Measurements from ENCODE around the gene NT5C1A. TPM values are rescaled to one million over a fixed set of nuclear protein-coding genes. Genes with fewer than 3 reads are reported as not detected.
A peak's percentile ranks its signal among the peaks of the same experiment; 100 is the strongest.

Gene NT5C1A
- total and polyA plus RNA-seq, 4 donors, result not detected

- 76 to 84% methylated on average over 12 of the region's 12 CpGs for WGBS, 2 donors
- H3K9me3 ChIP-seq (ENCODE audit: control insufficient read depth in 4 of 4, insufficient read depth in 3 of 4, low read length in 3 of 4), result no peaks in the 10 kb centered on the region
- H3K4me3 ChIP-seq, result no peak overlapping the region
- peaks cover 0 to 3% (median 2%) of the 10 kb centered on the region in 3 donors for H3K27me3 ChIP-seq (ENCODE audit: control insufficient read depth in 3 of 3, insufficient read depth in 3 of 3, low read length in 2 of 3)
- H3K36me3 ChIP-seq (ENCODE audit: control insufficient read depth in 4 of 4, insufficient read depth in 4 of 4, low read length in 4 of 4), result no peaks in the 10 kb centered on the region
- DNase-seq, result peak; percentile 49 to 72 (median 59)
- TF ChIP-seq CTCF (IDR thresholded peaks at IDR 0.05; ENCODE audit: control extremely low read depth, extremely low read depth), result no peak
- H3K27ac ChIP-seq (ENCODE audit: low read depth in 1 of 2, low read length in 1 of 2), result peak overlapping the region; percentile 6 to 42
- peaks cover 0 to 19% (median 3%) of the 10 kb centered on the region in 5 donors for H3K4me1 ChIP-seq (ENCODE audit: control insufficient read depth in 5 of 5, insufficient read depth in 5 of 5, low read length in 5 of 5)
- no peak overlapping the region for H3K9ac ChIP-seq (ENCODE audit: insufficient read depth in 1 of 2, low read length in 2 of 2)
- no peak for ATAC-seq (ENCODE audit: insufficient read depth, low FRiP score)
These were observed 36.6 kb downstream of the NT5C1A start for GRCh38 chr1:39635205-39635870.

GRCh38 chr1:39633422-39633821 is 38.5 kb downstream of the NT5C1A start:
- no peak for ATAC-seq (ENCODE audit: insufficient read depth, low FRiP score)
- H3K27me3 ChIP-seq (ENCODE audit: control insufficient read depth in 3 of 3, insufficient read depth in 3 of 3, low read length in 2 of 3), result peaks cover 0 to 3% (median 0%) of the 10 kb centered on the region in 3 donors

GRCh38 chr1:39632682-39633417 is 39.1 kb downstream of the NT5C1A start:
- peak overlapping the region; percentile 22 to 60 for H3K27ac ChIP-seq (ENCODE audit: low read depth in 1 of 2, low read length in 1 of 2)
- peaks cover 0 to 3% (median 0%) of the 10 kb centered on the region in 3 donors for H3K27me3 ChIP-seq (ENCODE audit: control insufficient read depth in 3 of 3, insufficient read depth in 3 of 3, low read length in 2 of 3)
- peaks cover 0 to 4% (median 0%) of the 10 kb centered on the region in 4 donors for H3K36me3 ChIP-seq (ENCODE audit: control insufficient read depth in 4 of 4, insufficient read depth in 4 of 4, low read length in 4 of 4)
- peaks cover 0 to 19% (median 3%) of the 10 kb centered on the region in 5 donors for H3K4me1 ChIP-seq (ENCODE audit: control insufficient read depth in 5 of 5, insufficient read depth in 5 of 5, low read length in 5 of 5)
- peak overlapping the region; percentile 21 for H3K4me3 ChIP-seq
- no peak for TF ChIP-seq CTCF (IDR thresholded peaks at IDR 0.05; ENCODE audit: control extremely low read depth, extremely low read depth)
- H3K9me3 ChIP-seq (ENCODE audit: control insufficient read depth in 4 of 4, insufficient read depth in 3 of 4, low read length in 3 of 4), result no peaks in the 10 kb centered on the region
- H3K9ac ChIP-seq (ENCODE audit: insufficient read depth in 1 of 2, low read length in 2 of 2), result no peak overlapping the region
- ATAC-seq (ENCODE audit: insufficient read depth, low FRiP score) (peak; percentile 41), DNase-seq (peak; percentile 57 to 76 (median 71))
- 43 to 47% methylated on average over 41 to 61 of the region's 61 CpGs for WGBS, 2 donors

More at GRCh38 chr1:39633422-39633821, 38.5 kb downstream of the NT5C1A start:
- no peak overlapping the region for H3K4me3 ChIP-seq
- peak overlapping the region; percentile 22 to 27 for H3K27ac ChIP-seq (ENCODE audit: low read depth in 1 of 2, low read length in 1 of 2)
- TF ChIP-seq CTCF (IDR thresholded peaks at IDR 0.05; ENCODE audit: control extremely low read depth, extremely low read depth), result no peak
- peaks cover 0 to 19% (median 3%) of the 10 kb centered on the region in 5 donors for H3K4me1 ChIP-seq (ENCODE audit: control insufficient read depth in 5 of 5, insufficient read depth in 5 of 5, low read length in 5 of 5)
- H3K9ac ChIP-seq (ENCODE audit: insufficient read depth in 1 of 2, low read length in 2 of 2), result no peak overlapping the region
- H3K9me3 ChIP-seq (ENCODE audit: control insufficient read depth in 4 of 4, insufficient read depth in 3 of 4, low read length in 3 of 4), result no peaks in the 10 kb centered on the region
- H3K36me3 ChIP-seq (ENCODE audit: control insufficient read depth in 4 of 4, insufficient read depth in 4 of 4, low read length in 4 of 4), result peaks cover 0 to 4% (median 0%) of the 10 kb centered on the region in 4 donors
- 80 to 94% methylated on average over 3 of the region's 3 CpGs for WGBS, 2 donors
- no peak for DNase-seq

Data from lung (tissue), 12 donors.